B cell (primary cell): ENCODE results near the gene SLC23A2. TPM values are rescaled to one million over a fixed set of nuclear protein-coding genes. Genes with fewer than 3 reads are reported as not detected.

Experiments
- ATAC-seq: fragments of 200-7000 bp; cut with Tn5 transposase; one replicate; pipeline ENCODE4 v1.10.0; 2021; ENCODE audit warnings: low read depth, mild to moderate bottlenecking, moderate number of reproducible peaks, moderate library complexity
- CTCF ChIA-PET: fragments of 350-600 bp; sonication (Branson Sonifier 250); formaldehyde crosslinking; loops from one replicate; lab custom pipeline; 2021; ENCODE audit warnings: antibody characterized with exemption, inconsistent platforms; lab: Charles Lee
- POLR2A ChIA-PET: fragments of 350-600 bp; sonication (Branson Sonifier 250); formaldehyde crosslinking; loops from one replicate; lab custom pipeline; 2021; ENCODE audit warnings: antibody characterized with exemption; lab: Charles Lee
- DNase-seq: peaks from one replicate; pipeline ENCODE4 v3.0.0; 2013
- H2AFZ ChIP-seq: 2 replicates; pipeline ENCODE4 v1.6.1; 2012; ENCODE audit warnings: mild to moderate bottlenecking, low read depth, low read length; ENCODE audit not compliant: insufficient read depth, poor library complexity, severe bottlenecking
- H3K27ac ChIP-seq, 2 donors: 1 replicate in 1 of 2; 2 replicates in 1 of 2; pipeline ENCODE4 v1.5.1; 2012 to 2013; ENCODE audit warnings: low read length in 2 of 2, mild to moderate bottlenecking in 2 of 2, moderate library complexity in 1 of 2
- H3K27me3 ChIP-seq, 4 experiments: fragments of 200-600 bp in 1 of 4; sonication (generic) in 1 of 4; replicated peaks in 1 of 4; 1 replicate in 2 of 4; 2 replicates in 2 of 4; pipeline versions ENCODE4 v1.6.1 to v1.7.0; 2013 to 2016; ENCODE audit warnings: low read length in 3 of 4, mild to moderate bottlenecking in 2 of 4, mixed read lengths in 1 of 4, moderate library complexity in 1 of 4; ENCODE audit not compliant: insufficient read depth in 4 of 4, control insufficient read depth in 3 of 4; ENCODE audit errors: control extremely low read depth in 1 of 4
- H3K36me3 ChIP-seq, 2 experiments: replicated peaks in 1 of 2; 1 replicate in 1 of 2; 2 replicates in 1 of 2; pipeline versions ENCODE4 v1.6.1 to v1.7.1; 2013; ENCODE audit warnings: low read length in 1 of 2; ENCODE audit not compliant: insufficient read depth in 2 of 2, control insufficient read depth in 1 of 2; ENCODE audit errors: control extremely low read depth in 1 of 2, extremely low read depth in 1 of 2
- H3K4me1 ChIP-seq, 2 donors: fragments of 200-600 bp in 1 of 2; sonication (generic) in 1 of 2; 1 replicate in 1 of 2; 2 replicates in 1 of 2; pipeline versions ENCODE4 v1.5.1 to v1.6.1; 2013 to 2017; ENCODE audit warnings: low read length in 2 of 2; ENCODE audit not compliant: control insufficient read depth in 2 of 2, insufficient read depth in 2 of 2
- H3K4me2 ChIP-seq: replicated peaks from 2 replicates; pipeline ENCODE3; 2012; ENCODE audit warnings: mild to moderate bottlenecking, low read depth, low read length; ENCODE audit not compliant: poor library complexity, severe bottlenecking
- H3K4me3 ChIP-seq, 5 experiments: fragments of 200-600 bp in 1 of 5; sonication (generic) in 1 of 5; 1 replicate in 3 of 5; 2 replicates in 2 of 5; pipeline versions ENCODE4 v1.5.1 to v1.7.0; 2011 to 2016; ENCODE audit warnings: low read length in 4 of 5, mild to moderate bottlenecking in 4 of 5, low read depth in 2 of 5, control low read depth in 1 of 5, moderate library complexity in 1 of 5; ENCODE audit not compliant: insufficient read depth in 1 of 5; ENCODE audit errors: control extremely low read depth in 1 of 5, extremely low read depth in 1 of 5
- H3K79me2 ChIP-seq: fragments of 200-600 bp; sonication (generic); one replicate; pipeline ENCODE4 v1.6.0; 2016; ENCODE audit warnings: low read length; ENCODE audit not compliant: control insufficient read depth, insufficient read depth
- H3K9ac ChIP-seq: fragments of 200-600 bp; sonication (generic); 2 replicates; pipeline ENCODE4 v1.6.1; 2017; ENCODE audit warnings: mild to moderate bottlenecking, low read length, moderate library complexity
- H3K9me3 ChIP-seq, 3 donors: one replicate each; pipeline versions ENCODE4 v1.6.1 to v1.7.1; 2013; ENCODE audit warnings: low read length in 2 of 3; ENCODE audit not compliant: control insufficient read depth in 2 of 3, insufficient read depth in 1 of 3; ENCODE audit errors: control extremely low read depth in 1 of 3
- H4K20me1 ChIP-seq: 2 replicates; pipeline ENCODE4 v1.6.0; 2012; ENCODE audit warnings: mild to moderate bottlenecking, low read length; ENCODE audit not compliant: insufficient read depth, control insufficient read depth, poor library complexity, severe bottlenecking
- H3K27ac Mint-ChIP-seq: one replicate; pipeline ENCODE4 v1.8.0; 2021; ENCODE audit warnings: mixed read lengths
- H3K27me3 Mint-ChIP-seq: one replicate; pipeline ENCODE4 v1.8.0; 2021; ENCODE audit warnings: mixed read lengths
- H3K4me1 Mint-ChIP-seq: one replicate; pipeline ENCODE4 v1.8.0; 2021; ENCODE audit warnings: mixed read lengths
- H3K4me3 Mint-ChIP-seq: one replicate; pipeline ENCODE4 v1.8.0; 2021; ENCODE audit warnings: mixed read lengths
- H3K9me3 Mint-ChIP-seq: one replicate; pipeline ENCODE4 v1.8.0; 2022; ENCODE audit warnings: mixed read lengths; ENCODE audit not compliant: insufficient read depth
- EZH2 ChIP-seq: IDR thresholded peaks from 2 replicates; pipeline ENCODE4 v1.6.1; 2012; ENCODE audit warnings: borderline replicate concordance, low read depth, mild to moderate bottlenecking, moderate library complexity, low read length; ENCODE audit not compliant: insufficient read depth, poor library complexity, severe bottlenecking
- WGBS: methylation state at CpG from one replicate; pipeline ENCODE4 v1.1.5; 2013; ENCODE audit warnings: missing lambda C conversion rate; ENCODE audit not compliant: insufficient coverage; 5-methylcytosine and 5-hydroxymethylcytosine counted together
- intact Hi-C: fragments of 100-400 bp; cut with micrococcal nuclease; formaldehyde crosslinking; loops from one replicate; pipeline ENCODE4 v1.10.0; 2022
- polyA plus RNA-seq: library from polyadenylated mRNA; depleted of rRNA; stranded (reverse); fragments of >200 nt; gene quantifications from 2 replicates; pipeline ENCODE4 v1.2.3, GENCODE V29; 2012
- total RNA-seq, 2 donors: library from RNA; stranded (reverse); fragments of 120-200 nt in 1 of 2; gene quantifications; 1 replicate in 1 of 2; 2 replicates in 1 of 2; pipeline versions ENCODE4 v1.2.3 to v1.2.4, GENCODE V29; 2013 to 2022
- TF ChIP-seq, protein P1 (sequence below): fragments of 200-600 bp; IDR thresholded peaks from one replicate; pipeline ENCODE4 v1.8.0; 2022; ENCODE audit warnings: antibody characterized with exemption, mild to moderate bottlenecking

The SLC23A2 gene
- total and polyA plus RNA-seq, 2 donors (not counting 1 experiment from before 2014, with no cell fraction given), result 23.6 to 70.7 TPM

- DNase-seq, result peak; percentile 91
- Histone ChIP-seq H3K4me3 (peak overlapping the region; percentile 49 to 67 (median 50)), H4K20me1 (no peaks in the 10 kb centered on the region), H3K9me3 (peaks cover 0 to 4% (median 0%) of the 10 kb centered on the region in 3 donors), H3K79me2 (peaks cover 70% of the 10 kb centered on the region), H3K4me2 (peak overlapping the region; percentile 80), H3K9ac (peak overlapping the region; percentile 78), H3K27ac (peak overlapping the region; percentile 99), H2AFZ (no peak overlapping the region), H3K36me3 (peaks cover 7 to 30% of the 10 kb centered on the region in 2 experiments), H3K4me1 (peaks cover 74 to 83% of the 10 kb centered on the region in 2 donors), H3K27me3 (no peaks in the 10 kb centered on the region)
- H3K27me3 Mint-ChIP-seq, result no peaks in the 10 kb centered on the region
- ChIA-PET CTCF (interaction anchor here (0.9 to 3.5 kb wide), 7 partner anchors 16 to 170 kb away, joined by 3 to 18 read pairs (median 5); no protein-coding TSS in a partner anchor), POLR2A (interaction anchor here (0.5 to 2.1 kb wide), 13 partner anchors 21 to 313 kb away, joined by 3 to 8 read pairs (median 5); partner anchors contain the start of genes CDS2, PCNA and PRND)
- peaks cover 89% of the 10 kb centered on the region for H3K4me1 Mint-ChIP-seq
- H3K4me3 Mint-ChIP-seq, result peak overlapping the region; percentile 92
- peak overlapping the region; percentile 99 for H3K27ac Mint-ChIP-seq
- 7% methylated on average over 22 of the region's 22 CpGs for whole genome bisulfite sequencing
- no peaks in the 10 kb centered on the region for H3K9me3 Mint-ChIP-seq
- ATAC-seq, result peak; percentile 54
- intact Hi-C loops, result loop anchor here (5.0 to 10.0 kb wide), 3 partner anchors 52 to 159 kb away; no protein-coding TSS in a partner anchor
- TF ChIP-seq EZH2, result no peak
These were observed 188.0 kb downstream of the SLC23A2 start for GRCh38 chr20:4813076-4813862.

GRCh38 chr20:4812641-4813075, 188.7 kb downstream of the SLC23A2 start:
- Histone ChIP-seq H3K9ac (peak overlapping the region; percentile 78), H4K20me1 (no peaks in the 10 kb centered on the region), H3K4me3 (peak overlapping the region in 4 of 5 experiments; percentile 9 to 50 (median 50)), H3K27ac (peak overlapping the region; percentile 99), H3K9me3 (peaks cover 0 to 4% (median 0%) of the 10 kb centered on the region in 3 donors), H2AFZ (no peak overlapping the region), H3K27me3 (no peaks in the 10 kb centered on the region), H3K36me3 (peaks cover 10 to 25% of the 10 kb centered on the region in 2 experiments), H3K4me2 (peak overlapping the region; percentile 80), H3K79me2 (peaks cover 70% of the 10 kb centered on the region), H3K4me1 (peaks cover 80 to 88% of the 10 kb centered on the region in 2 donors)
- intact Hi-C loops, result loop anchor here (5.0 to 10.0 kb wide), 3 partner anchors 52 to 160 kb away; no protein-coding TSS in a partner anchor
- DNase-seq, result peak; percentile 81
- Mint-ChIP-seq H3K4me3 (peak overlapping the region; percentile 92), H3K27me3 (no peaks in the 10 kb centered on the region), H3K27ac (peak overlapping the region; percentile 99), H3K4me1 (peaks cover 92% of the 10 kb centered on the region), H3K9me3 (no peaks in the 10 kb centered on the region)
- WGBS, result 11% methylated on average over 5 of the region's 7 CpGs
- ATAC-seq, result peak; percentile 11
- ChIA-PET CTCF (interaction anchor here (0.6 to 3.5 kb wide), 4 partner anchors 15 to 254 kb away, joined by 3 to 14 read pairs (median 4); no protein-coding TSS in a partner anchor), POLR2A (interaction anchor here (0.6 to 2.1 kb wide), 7 partner anchors 32 to 314 kb away, joined by 3 to 6 read pairs (median 5); partner anchors contain the start of genes CDS2 and PCNA)
- TF ChIP-seq EZH2, result no peak
- TF ChIP-seq, protein P1, sequence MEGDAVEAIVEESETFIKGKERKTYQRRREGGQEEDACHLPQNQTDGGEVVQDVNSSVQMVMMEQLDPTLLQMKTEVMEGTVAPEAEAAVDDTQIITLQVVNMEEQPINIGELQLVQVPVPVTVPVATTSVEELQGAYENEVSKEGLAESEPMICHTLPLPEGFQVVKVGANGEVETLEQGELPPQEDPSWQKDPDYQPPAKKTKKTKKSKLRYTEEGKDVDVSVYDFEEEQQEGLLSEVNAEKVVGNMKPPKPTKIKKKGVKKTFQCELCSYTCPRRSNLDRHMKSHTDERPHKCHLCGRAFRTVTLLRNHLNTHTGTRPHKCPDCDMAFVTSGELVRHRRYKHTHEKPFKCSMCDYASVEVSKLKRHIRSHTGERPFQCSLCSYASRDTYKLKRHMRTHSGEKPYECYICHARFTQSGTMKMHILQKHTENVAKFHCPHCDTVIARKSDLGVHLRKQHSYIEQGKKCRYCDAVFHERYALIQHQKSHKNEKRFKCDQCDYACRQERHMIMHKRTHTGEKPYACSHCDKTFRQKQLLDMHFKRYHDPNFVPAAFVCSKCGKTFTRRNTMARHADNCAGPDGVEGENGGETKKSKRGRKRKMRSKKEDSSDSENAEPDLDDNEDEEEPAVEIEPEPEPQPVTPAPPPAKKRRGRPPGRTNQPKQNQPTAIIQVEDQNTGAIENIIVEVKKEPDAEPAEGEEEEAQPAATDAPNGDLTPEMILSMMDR, result no peak
